VCaP (cell line): ENCODE data around the gene COQ4.

Experiments
- H3K27ac ChIP-seq: fragments of 450-650 bp; 2 replicates; pipeline ENCODE4 v1.5.1; 2017
- TF ChIP-seq, protein P1 (sequence below): fragments of 450-650 bp; conservative IDR thresholded peaks from 2 replicates; pipeline ENCODE4 v1.5.1; 2017; ENCODE audit warnings: mild to moderate bottlenecking, moderate library complexity

The COQ4 gene

DNA sequence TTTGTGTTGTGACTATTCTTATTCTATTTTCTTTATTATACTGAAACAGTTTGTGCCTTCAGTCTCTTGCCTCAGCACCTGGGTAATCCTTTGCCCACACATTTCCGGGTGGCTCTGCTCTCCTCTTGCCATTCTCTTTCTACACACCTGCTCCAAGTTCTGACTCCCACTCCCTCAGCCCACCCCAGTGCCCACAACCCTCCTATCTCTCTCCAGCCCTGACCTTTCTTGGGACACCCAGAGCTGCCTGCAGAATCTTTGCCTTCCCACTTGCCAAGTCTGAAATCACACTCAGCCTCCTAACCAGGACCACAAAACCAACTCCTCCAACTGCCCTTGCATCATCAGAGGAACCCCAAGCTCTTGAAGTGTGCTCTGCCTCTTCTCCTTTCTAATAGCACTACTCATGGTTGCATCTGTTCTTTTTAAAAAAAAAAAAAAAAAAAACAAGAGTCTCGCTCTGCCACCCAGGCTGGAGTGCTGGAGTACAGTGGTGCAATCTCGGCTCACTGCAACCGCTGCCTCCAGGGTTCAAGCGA lies 42.5 kb upstream of the COQ4 start:
- H3K27ac ChIP-seq, result peak overlapping the region; percentile 93
- TF ChIP-seq, protein P1, sequence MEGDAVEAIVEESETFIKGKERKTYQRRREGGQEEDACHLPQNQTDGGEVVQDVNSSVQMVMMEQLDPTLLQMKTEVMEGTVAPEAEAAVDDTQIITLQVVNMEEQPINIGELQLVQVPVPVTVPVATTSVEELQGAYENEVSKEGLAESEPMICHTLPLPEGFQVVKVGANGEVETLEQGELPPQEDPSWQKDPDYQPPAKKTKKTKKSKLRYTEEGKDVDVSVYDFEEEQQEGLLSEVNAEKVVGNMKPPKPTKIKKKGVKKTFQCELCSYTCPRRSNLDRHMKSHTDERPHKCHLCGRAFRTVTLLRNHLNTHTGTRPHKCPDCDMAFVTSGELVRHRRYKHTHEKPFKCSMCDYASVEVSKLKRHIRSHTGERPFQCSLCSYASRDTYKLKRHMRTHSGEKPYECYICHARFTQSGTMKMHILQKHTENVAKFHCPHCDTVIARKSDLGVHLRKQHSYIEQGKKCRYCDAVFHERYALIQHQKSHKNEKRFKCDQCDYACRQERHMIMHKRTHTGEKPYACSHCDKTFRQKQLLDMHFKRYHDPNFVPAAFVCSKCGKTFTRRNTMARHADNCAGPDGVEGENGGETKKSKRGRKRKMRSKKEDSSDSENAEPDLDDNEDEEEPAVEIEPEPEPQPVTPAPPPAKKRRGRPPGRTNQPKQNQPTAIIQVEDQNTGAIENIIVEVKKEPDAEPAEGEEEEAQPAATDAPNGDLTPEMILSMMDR, result no peak

DNA sequence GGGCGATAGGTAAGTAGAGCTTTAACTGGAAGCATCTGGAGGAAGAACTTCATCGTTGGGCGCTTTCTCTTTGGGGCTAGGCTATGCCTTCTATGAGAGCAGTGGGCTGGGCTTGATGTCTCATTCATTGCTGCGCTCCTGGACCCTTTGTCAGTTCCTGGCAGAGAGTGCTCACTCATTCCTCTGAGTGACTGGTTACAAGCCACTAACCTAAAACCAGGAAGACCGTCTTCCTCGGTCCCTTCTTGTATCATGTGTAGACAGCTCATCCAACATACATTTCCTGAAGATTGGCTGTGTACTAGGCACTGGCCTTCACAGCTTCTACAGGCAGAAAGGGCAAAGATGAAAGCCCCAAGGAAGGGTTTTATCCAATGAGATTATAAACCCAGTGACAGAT lies 40.1 kb upstream of the COQ4 start:
- TF ChIP-seq, protein P1, result no peak
- H3K27ac ChIP-seq, result no peak overlapping the region

DNA sequence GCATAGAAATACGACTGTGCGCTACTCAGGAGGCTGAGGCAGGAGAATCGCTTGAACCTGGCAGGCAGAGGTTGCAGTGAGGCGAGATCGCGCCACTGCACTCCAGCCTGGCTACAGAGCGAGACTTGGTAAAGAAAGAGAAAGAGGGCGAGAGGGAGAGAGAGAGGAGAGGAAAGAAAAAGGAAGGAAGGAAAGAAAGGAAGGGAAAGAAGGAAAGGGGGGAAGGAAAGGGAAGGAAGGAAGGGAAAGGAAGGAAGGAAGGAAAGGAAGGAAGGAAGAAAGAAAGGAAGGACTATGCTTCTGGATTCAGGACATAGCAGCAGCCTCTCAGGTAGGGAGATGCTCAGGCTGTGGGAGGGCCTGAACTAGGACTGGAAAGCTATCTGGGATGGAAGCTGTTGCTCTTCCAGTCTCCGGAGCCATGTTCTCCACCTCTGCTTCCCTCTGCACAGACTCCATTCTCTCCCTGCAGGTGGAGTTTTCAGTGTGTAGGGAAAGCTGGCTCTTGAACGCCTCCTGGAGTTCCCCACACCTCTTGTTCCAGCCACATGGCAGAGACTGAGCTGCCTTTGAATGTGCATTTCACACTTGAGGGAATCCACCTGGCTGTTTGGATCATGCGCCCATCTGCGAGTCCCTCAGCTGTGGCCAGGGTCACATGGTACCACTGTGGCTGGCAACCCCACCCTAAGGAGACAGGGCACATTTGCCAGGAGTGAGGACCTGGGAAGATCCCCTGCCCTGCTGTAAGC lies 37.4 kb upstream of the COQ4 start:
- TF ChIP-seq, protein P1, result no peak
- no peak overlapping the region for H3K27ac ChIP-seq

DNA sequence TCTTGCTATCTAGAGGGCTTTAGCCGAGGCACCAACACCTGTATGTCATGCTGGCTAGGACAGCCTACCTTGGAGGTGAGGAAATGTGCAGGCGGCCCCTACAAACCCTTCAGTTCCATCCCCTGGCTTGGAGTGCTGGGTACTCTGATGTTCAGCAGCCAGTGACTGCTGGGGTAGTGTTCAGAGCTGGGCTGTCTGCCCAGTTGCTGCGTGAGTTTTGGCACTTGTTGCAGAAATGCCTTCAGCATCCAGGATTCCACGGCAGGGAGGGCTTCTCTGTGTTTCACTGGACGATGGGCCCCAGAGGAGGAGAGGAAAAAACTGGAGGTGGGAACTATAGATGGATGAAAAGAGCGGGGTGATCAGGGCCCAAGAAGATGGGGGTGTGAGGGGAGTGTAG lies 36.2 kb upstream of the COQ4 start:
- no peak overlapping the region for H3K27ac ChIP-seq
- TF ChIP-seq, protein P1, result no peak

DNA sequence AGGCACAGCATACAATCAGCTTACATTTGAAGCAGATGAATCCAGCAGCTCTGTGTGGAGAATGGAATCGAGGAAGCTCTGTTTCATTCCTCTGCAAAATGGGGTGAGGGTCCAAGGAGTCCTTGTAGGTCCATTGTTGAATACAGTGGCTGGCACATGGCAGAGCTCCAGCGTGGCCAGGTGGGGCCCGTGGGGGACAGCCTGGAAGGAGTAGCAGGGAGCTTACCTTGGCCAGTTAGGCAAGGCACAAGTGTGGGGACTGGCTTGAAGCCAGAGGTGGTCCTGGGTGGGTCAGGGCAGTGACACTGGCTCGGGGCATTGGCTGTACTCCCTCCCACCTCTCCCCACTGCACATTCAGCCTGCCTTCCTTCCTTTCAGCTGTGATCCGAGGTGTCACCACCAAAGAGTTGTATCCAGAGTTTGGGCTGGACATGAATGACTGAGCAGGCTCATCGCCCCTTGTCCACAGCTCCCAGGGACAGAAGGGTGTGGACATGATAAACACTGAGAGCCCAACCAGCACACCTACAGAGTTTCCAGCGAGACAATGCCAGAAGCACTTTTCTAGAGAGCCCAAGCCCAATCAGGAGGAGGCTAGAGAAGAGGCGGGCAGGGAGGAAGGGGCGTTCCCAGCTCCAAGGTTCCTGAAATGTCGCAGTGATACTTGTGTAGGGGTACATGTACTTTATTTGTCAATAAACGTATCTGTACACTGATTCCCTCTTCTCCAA lies 34.2 kb upstream of the COQ4 start:
- TF ChIP-seq, protein P1, result no peak
- no peak overlapping the region for H3K27ac ChIP-seq

DNA sequence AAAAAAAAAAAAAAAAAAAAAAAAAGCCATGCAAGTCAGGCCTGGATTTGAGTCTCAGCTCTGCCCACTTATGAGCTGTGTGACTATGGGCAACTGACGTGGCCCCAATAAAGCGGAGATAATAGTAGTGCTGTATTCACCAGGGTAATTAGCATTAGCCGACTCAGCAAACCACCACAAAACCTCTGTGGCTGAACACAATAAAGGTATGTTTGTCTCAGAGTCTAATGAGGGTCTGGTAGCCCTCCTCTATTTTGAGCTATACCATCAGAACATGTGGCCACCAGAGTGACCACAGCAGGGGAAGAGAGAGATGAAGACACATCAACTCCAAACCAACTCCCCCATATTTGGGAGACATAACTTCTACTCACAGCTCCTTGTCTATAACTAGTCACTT lies 30.6 kb upstream of the COQ4 start:
- TF ChIP-seq, protein P1, result no peak
- no peak overlapping the region for H3K27ac ChIP-seq

DNA sequence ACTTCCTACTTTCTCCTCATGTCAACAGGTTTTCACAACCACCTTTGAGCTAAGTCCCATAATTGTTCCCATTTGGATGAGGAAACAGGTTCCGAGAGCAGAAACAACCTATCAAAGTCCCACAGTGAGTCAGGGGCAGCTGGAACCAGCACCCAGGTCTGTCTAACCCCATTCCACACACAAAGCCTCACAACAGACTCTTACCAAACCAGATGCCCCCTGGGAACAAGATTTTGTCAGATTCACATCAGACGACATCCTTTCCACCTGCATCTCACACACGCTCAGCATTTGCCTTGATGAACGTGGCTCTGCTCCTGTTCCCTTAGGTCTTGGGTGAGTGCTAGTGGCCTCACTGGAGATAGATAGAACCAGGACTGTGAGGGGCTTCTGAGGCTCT lies 29.5 kb upstream of the COQ4 start:
- H3K27ac ChIP-seq, result peak overlapping the region; percentile 98; the same call in 1 of the 2 replicates
- TF ChIP-seq, protein P1, result no peak
